Brain microvascular endothelial cell (primary cell): ENCODE results near the gene LMLN.
A peak's percentile ranks its signal among the peaks of the same experiment; 100 is the strongest.

ENCODE experiments used
- DNase-seq: peaks from one replicate; pipeline ENCODE4 v3.0.0-alpha.2; 2020
- H3K27ac ChIP-seq: fragments of 250-450 bp; sonication (Bioruptor Pico); 2 replicates; pipeline ENCODE4 v1.5.1; 2020; ENCODE audit warnings: mild to moderate bottlenecking, moderate library complexity
- H3K27me3 ChIP-seq: fragments of 250-450 bp; sonication (Bioruptor Pico); replicated peaks from 2 replicates; pipeline ENCODE4 v1.5.1; 2020; ENCODE audit warnings: mild to moderate bottlenecking
- H3K36me3 ChIP-seq: fragments of 250-450 bp; sonication (Bioruptor Pico); replicated peaks from 2 replicates; pipeline ENCODE4 v1.5.1; 2020; ENCODE audit warnings: mild to moderate bottlenecking
- H3K4me3 ChIP-seq: 2 replicates; pipeline ENCODE4 v1.5.1; 2011; ENCODE audit warnings: low read depth, mild to moderate bottlenecking, control low read depth, low read length, moderate library complexity
- CTCF ChIP-seq: IDR thresholded peaks from 2 replicates; pipeline ENCODE4 v1.5.1; 2011; ENCODE audit warnings: low read depth, mild to moderate bottlenecking, moderate library complexity, low read length, control low read depth, inconsistent platforms; ENCODE audit errors: missing control alignments
- in situ Hi-C: cut with HindIII; loops from 2 replicates; pipeline ENCODE4 v1.10.0; 2017; ENCODE audit warnings: low sequenced_read_pairs, low pct_ligation_motif_present

The LMLN gene

DNA sequence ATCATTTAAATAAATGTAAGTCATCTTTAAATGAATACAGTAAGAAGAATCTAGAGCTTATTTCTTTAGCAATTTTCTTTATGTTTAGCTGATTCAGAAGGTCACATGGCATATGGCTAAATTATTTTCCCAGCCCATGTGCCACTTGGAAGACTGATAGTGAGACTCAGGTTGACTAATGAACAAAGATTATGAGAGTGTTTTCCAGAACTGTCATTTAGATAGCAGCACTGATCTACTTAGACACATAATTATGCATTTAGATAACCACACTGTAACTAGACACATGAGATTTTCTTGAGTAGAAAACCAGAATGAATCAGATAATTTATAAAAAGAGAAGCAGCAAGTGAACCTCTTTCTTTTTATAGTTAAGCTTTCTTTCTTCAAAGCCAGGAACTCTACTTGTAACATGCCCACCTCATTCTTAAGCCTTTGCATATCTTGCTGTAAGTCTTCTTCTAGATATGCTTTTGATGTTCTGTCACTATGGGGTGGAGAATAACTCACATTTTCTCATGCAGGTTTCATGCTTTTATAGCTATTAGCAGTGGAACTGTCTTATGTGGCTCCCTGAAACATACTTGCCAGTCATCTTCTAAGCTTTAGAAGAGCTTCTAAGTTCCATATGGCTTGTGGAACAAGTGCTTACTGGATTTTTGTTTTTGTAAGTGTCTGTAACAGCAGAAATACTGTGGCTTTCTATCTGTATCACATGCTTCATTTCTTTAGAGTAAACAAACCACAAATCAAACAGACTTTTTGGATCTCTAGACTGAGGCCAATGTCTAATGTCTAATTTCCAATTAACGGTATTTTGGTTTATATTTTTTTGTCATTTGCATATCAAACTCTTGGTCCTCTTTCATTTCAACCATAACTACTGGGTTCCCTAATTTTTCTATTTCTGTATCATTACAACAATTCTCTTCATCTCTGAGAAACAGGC, 101.4 kb downstream of the LMLN start:
- Histone ChIP-seq H3K36me3 (no peaks in the 10 kb centered on the region), H3K27me3 (no peaks in the 10 kb centered on the region), H3K27ac (no peak overlapping the region), H3K4me3 (no peak overlapping the region)
- no peak for TF ChIP-seq CTCF
- in situ Hi-C loops: no loop called here
- DNase-seq: no peak

GRCh38 chr3:198062068-198062465, 102.0 kb downstream of the LMLN start:
- no peaks in the 10 kb centered on the region for H3K27me3 ChIP-seq
- no peak for TF ChIP-seq CTCF
- H3K27ac ChIP-seq: no peak overlapping the region
- in situ Hi-C loops: no loop called here
- no peaks in the 10 kb centered on the region for H3K36me3 ChIP-seq
- DNase-seq: no peak
- H3K4me3 ChIP-seq: no peak overlapping the region

- Histone ChIP-seq H3K27ac (no peak overlapping the region), H3K27me3 (no peaks in the 10 kb centered on the region), H3K4me3 (no peak overlapping the region), H3K36me3 (no peaks in the 10 kb centered on the region)
- in situ Hi-C loops: no loop called here
- no peak for TF ChIP-seq CTCF
- DNase-seq: no peak
Observed at GRCh38 chr3:198064420-198064819, 104.4 kb downstream of the LMLN start.

DNA sequence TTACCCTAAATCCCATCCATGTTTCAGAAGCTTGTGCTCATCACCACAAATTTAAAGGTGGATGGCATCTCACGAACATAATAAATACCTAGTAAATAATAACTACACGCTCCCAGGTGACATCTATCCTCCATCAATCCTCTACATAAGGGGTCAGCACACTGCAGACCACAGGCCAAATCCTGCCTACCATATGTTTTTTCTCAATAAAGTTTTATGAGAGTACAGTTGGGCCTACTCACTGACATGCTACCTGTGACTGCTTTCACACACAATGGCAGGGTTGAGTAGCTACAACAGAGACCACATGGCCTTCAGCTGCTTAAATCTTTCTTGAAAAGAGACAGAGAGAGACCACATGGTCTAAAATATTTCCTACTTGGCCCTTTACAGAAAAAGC, 105.9 kb downstream of the LMLN start:
- H3K4me3 ChIP-seq: no peak overlapping the region
- no peaks in the 10 kb centered on the region for H3K27me3 ChIP-seq
- no peak overlapping the region for H3K27ac ChIP-seq
- in situ Hi-C loops: no loop called here
- no peak for TF ChIP-seq CTCF
- H3K36me3 ChIP-seq: no peaks in the 10 kb centered on the region
- DNase-seq: no peak

- in situ Hi-C loops: no loop called here
- TF ChIP-seq CTCF: no peak
- DNase-seq: no peak
- no peaks in the 10 kb centered on the region for H3K36me3 ChIP-seq
- H3K27me3 ChIP-seq: no peaks in the 10 kb centered on the region
- no peak overlapping the region for H3K27ac ChIP-seq
- no peak overlapping the region for H3K4me3 ChIP-seq
Observed at GRCh38 chr3:198067416-198067815, 107.4 kb downstream of the LMLN start.

DNA sequence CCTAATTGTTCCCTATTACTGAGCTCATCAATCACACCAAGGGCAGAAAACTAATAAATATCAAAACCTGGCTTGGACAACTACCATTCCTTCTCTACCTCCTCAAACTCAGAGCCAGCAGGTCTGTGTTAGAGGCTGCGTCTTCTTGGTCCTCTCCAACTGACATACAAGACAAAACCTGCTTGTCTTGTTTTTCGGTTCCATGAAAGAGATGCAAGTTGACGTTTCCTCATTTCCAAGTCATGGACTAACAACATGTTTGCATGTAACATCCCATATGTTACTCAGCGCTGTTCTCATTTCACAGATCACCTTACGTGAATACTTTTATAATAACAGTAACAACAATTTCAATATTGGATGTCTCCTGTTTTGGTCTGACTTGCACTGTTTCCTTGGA, 110.9 kb downstream of the LMLN start:
- TF ChIP-seq CTCF: no peak
- peak overlapping the region; percentile 91 for H3K27ac ChIP-seq
- H3K27me3 ChIP-seq: no peaks in the 10 kb centered on the region
- no peak for DNase-seq
- H3K36me3 ChIP-seq: no peaks in the 10 kb centered on the region
- H3K4me3 ChIP-seq: no peak overlapping the region
- in situ Hi-C loops: no loop called here
